ENCODE results near the gene CCNB3. TPM values are rescaled to one million over a fixed set of nuclear protein-coding genes. Genes with fewer than 3 reads are reported as not detected.
A peak's percentile ranks its signal among the peaks of the same experiment; 100 is the strongest.

CCNB3 gene
- total RNA-seq, 1 experiment from 2014 or later, result 0.68 TPM

DNA sequence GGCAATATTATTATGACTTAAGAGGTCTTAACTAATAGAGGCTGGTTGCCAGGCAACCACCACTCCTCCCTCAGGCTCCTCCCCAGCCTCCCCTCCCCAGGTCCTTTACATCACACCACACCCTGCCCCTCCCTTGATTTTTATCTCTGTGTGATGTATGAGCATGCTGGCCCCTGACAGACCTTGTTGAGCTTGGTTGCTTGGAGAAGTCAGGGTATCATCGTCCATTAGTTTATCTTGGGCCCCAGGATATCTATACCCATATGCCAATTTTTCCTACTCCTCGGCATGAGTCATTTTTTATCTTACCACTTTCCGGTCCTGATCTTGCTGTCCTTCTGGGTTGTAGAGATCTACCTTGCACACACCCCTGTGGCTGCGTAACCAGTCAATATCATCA lies 6.2 kb upstream of the CCNB3 start:
- no peak overlapping the region for H3K27ac Mint-ChIP-seq (ENCODE audit: low read depth, unreplicated experiment)
- peaks cover 57% of the 10 kb centered on the region for H3K27me3 Mint-ChIP-seq (ENCODE audit: insufficient read depth, unreplicated experiment)
- intact Hi-C loops (cut with micrococcal nuclease), result no loop called here
- H3K4me1 Mint-ChIP-seq (ENCODE audit: insufficient read depth, unreplicated experiment), result peaks cover 6% of the 10 kb centered on the region
- ChIA-PET POLR2A (no interaction called here), CTCF (no interaction called here)
- no peak for DNase-seq (ENCODE audit: unreplicated experiment)
- TF ChIP-seq, protein P1, sequence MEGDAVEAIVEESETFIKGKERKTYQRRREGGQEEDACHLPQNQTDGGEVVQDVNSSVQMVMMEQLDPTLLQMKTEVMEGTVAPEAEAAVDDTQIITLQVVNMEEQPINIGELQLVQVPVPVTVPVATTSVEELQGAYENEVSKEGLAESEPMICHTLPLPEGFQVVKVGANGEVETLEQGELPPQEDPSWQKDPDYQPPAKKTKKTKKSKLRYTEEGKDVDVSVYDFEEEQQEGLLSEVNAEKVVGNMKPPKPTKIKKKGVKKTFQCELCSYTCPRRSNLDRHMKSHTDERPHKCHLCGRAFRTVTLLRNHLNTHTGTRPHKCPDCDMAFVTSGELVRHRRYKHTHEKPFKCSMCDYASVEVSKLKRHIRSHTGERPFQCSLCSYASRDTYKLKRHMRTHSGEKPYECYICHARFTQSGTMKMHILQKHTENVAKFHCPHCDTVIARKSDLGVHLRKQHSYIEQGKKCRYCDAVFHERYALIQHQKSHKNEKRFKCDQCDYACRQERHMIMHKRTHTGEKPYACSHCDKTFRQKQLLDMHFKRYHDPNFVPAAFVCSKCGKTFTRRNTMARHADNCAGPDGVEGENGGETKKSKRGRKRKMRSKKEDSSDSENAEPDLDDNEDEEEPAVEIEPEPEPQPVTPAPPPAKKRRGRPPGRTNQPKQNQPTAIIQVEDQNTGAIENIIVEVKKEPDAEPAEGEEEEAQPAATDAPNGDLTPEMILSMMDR (IDR thresholded peaks at IDR 0.05; ENCODE audit: unreplicated experiment), result no peak
- H3K4me3 Mint-ChIP-seq (ENCODE audit: unreplicated experiment), result no peak overlapping the region
- H3K36me3 Mint-ChIP-seq (ENCODE audit: insufficient read depth, unreplicated experiment), result no peaks in the 10 kb centered on the region
- no peaks in the 10 kb centered on the region for H3K9me3 Mint-ChIP-seq (ENCODE audit: unreplicated experiment)
- BruUV-seq (replicated peaks), result no TSS peak

DNA sequence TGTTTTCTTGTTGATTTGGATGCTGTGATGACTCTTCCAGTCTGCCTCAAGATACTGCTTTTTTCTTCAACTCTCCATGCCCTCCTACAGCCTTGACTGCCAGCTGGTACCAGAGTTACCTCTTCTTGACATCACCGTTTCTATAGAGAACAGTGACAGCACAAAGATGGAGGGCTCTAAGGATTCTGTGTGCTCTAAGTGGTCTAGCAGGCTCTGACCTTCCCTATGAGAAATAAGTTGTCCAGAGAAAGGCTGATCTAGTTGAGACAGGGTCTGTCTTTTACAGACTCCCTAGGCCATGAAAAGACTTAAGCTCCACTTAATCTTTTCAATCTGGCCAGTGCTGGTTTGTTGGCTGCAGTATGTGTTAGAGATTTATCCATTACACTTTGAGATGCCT lies 3.7 kb upstream of the CCNB3 start, which contains the start of gene AKAP4:
Gene AKAP4 (minus strand): TSS at position 101 of the 400 bp plus-strand sequence. CDS start 118 bp downstream, outside the sequence.
- Mint-ChIP-seq H3K27ac (ENCODE audit: low read depth, unreplicated experiment) (no peak within 1 kb of the TSS), H3K9me3 (ENCODE audit: unreplicated experiment) (no peaks in the 10 kb centered on the region), H3K4me3 (ENCODE audit: unreplicated experiment) (no peak within 1 kb of the TSS), H3K36me3 (ENCODE audit: insufficient read depth, unreplicated experiment) (no peaks in the 10 kb centered on the region), H3K4me1 (ENCODE audit: insufficient read depth, unreplicated experiment) (peaks cover 6% of the 10 kb centered on the region), H3K27me3 (ENCODE audit: insufficient read depth, unreplicated experiment) (peaks cover 48% of the 10 kb centered on the region)
- TF ChIP-seq, protein P1 (IDR thresholded peaks at IDR 0.05; ENCODE audit: unreplicated experiment), result no peak
- POLR2A ChIA-PET, result no interaction called here
- no peak for DNase-seq (ENCODE audit: unreplicated experiment)
- BruUV-seq (replicated peaks), result no TSS peak
- CTCF ChIA-PET, result interaction anchor here (0.5 kb wide), 1 partner anchor 358 kb away, joined by 3 read pairs; no protein-coding TSS in a partner anchor
- intact Hi-C loops (cut with micrococcal nuclease), result no loop called here

DNA sequence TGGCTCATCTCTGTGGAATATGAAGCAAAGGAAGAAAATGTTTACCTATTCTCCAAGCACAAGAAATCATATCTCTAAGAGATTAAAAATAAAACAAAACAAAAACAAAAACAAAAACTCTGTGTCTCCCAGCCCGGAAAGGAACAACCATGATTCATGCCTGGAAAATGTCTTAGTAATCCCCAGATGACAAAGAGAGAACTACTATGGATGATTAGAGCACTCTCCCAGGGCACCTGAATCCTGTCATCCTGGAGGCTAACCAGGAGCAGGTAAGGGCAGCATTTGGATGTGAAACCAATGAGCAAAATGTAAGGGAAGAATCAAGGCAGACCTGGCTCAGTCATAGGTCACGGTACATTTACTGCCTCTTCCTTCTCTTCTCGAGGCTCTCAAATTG lies 2.0 kb upstream of the CCNB3 start:
- BruUV-seq (replicated peaks), result no TSS peak
- ChIA-PET CTCF (interaction anchor here (0.6 to 1.2 kb wide), 3 partner anchors 97 to 1698 kb away, joined by 3 to 4 read pairs (median 3); no protein-coding TSS in a partner anchor), POLR2A (interaction anchor here (0.7 kb wide), 1 partner anchor 455 kb away, joined by 3 read pairs; no protein-coding TSS in a partner anchor)
- no peaks in the 10 kb centered on the region for H3K9me3 Mint-ChIP-seq (ENCODE audit: unreplicated experiment)
- peaks cover 33% of the 10 kb centered on the region for H3K27me3 Mint-ChIP-seq (ENCODE audit: insufficient read depth, unreplicated experiment)
- DNase-seq (ENCODE audit: unreplicated experiment), result peak; percentile 9
- H3K4me3 Mint-ChIP-seq (ENCODE audit: unreplicated experiment), result no peak overlapping the region
- H3K27ac Mint-ChIP-seq (ENCODE audit: low read depth, unreplicated experiment), result no peak overlapping the region
- TF ChIP-seq, protein P1 (IDR thresholded peaks at IDR 0.05; ENCODE audit: unreplicated experiment), result no peak
- H3K36me3 Mint-ChIP-seq (ENCODE audit: insufficient read depth, unreplicated experiment), result no peaks in the 10 kb centered on the region
- H3K4me1 Mint-ChIP-seq (ENCODE audit: insufficient read depth, unreplicated experiment), result peaks cover 6% of the 10 kb centered on the region
- intact Hi-C loops (cut with micrococcal nuclease), result no loop called here

DNA sequence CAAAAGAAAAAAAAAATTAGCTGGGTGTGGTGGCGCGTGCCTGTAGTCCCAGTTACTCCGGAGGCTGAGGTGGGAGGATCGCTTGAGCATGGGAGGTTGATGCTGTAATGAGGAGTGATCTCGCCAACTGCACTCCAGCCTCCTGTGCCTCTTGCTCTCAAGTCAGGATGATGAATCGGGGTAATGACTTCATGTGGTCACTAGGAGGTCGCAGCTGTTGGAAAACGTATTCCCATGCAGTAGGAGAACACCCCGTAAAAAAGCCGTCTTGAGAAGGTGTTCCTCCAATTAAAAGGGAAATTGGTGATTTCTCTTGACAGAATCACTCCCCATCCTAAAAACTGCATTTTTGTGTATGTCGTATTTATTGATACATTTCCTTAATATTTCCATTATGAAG lies 2.2 kb downstream of the CCNB3 start:
- Mint-ChIP-seq H3K4me1 (ENCODE audit: insufficient read depth, unreplicated experiment) (peaks cover 6% of the 10 kb centered on the region), H3K4me3 (ENCODE audit: unreplicated experiment) (no peak overlapping the region), H3K27ac (ENCODE audit: low read depth, unreplicated experiment) (no peak overlapping the region), H3K9me3 (ENCODE audit: unreplicated experiment) (no peaks in the 10 kb centered on the region), H3K27me3 (ENCODE audit: insufficient read depth, unreplicated experiment) (peaks cover 23% of the 10 kb centered on the region), H3K36me3 (ENCODE audit: insufficient read depth, unreplicated experiment) (no peaks in the 10 kb centered on the region)
- intact Hi-C loops (cut with micrococcal nuclease), result no loop called here
- no TSS peak for BruUV-seq (replicated peaks)
- no peak for DNase-seq (ENCODE audit: unreplicated experiment)
- ChIA-PET CTCF (interaction anchor here (1.2 kb wide), 1 partner anchor 291 kb away, joined by 5 read pairs; no protein-coding TSS in a partner anchor), POLR2A (no interaction called here)
- TF ChIP-seq, protein P1 (IDR thresholded peaks at IDR 0.05; ENCODE audit: unreplicated experiment), result no peak

Data from MCF 10A (cell line).